Measurements from ENCODE around the gene UBE2E1. TPM values are rescaled to one million over a fixed set of nuclear protein-coding genes. Genes with fewer than 3 reads are reported as not detected.

UBE2E1 gene
- total RNA-seq, 4 donors from 2014 or later: 73.0 to 119 (median 94.6) TPM

DNA sequence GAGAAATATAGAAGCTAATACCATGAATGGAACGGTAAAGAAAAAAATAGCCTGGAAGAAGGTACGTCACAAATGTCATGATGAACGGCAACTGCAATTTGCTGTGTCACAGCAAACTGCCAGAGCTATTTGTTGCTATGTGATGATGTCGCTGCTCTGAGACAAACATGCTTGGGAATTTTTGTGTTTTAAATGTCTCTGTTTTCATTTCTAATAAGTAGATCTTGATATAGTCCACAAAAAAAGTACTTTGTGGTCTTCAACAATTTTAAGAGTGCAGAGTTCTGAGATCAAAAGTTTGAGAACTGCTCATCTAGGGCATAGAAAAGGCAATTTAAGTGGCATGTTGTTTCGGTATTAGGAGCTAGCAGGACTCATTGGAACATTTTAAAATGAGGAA lies 135.0 kb downstream of the UBE2E1 start:
- 87% methylated on average over 5 of the region's 5 CpGs for WGBS
- Histone ChIP-seq H3K27me3 (no peaks in the 10 kb centered on the region), H3K4me3 (no peak overlapping the region), H3K36me3 (no peaks in the 10 kb centered on the region), H3K4me1 (peaks cover 8% of the 10 kb centered on the region), H3K9me3 (no peaks in the 10 kb centered on the region), H3K27ac (no peak overlapping the region)
- no peak for TF ChIP-seq POLR2A (IDR thresholded peaks at IDR 0.05)
- TF ChIP-seq, protein P1, sequence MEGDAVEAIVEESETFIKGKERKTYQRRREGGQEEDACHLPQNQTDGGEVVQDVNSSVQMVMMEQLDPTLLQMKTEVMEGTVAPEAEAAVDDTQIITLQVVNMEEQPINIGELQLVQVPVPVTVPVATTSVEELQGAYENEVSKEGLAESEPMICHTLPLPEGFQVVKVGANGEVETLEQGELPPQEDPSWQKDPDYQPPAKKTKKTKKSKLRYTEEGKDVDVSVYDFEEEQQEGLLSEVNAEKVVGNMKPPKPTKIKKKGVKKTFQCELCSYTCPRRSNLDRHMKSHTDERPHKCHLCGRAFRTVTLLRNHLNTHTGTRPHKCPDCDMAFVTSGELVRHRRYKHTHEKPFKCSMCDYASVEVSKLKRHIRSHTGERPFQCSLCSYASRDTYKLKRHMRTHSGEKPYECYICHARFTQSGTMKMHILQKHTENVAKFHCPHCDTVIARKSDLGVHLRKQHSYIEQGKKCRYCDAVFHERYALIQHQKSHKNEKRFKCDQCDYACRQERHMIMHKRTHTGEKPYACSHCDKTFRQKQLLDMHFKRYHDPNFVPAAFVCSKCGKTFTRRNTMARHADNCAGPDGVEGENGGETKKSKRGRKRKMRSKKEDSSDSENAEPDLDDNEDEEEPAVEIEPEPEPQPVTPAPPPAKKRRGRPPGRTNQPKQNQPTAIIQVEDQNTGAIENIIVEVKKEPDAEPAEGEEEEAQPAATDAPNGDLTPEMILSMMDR (IDR thresholded peaks at IDR 0.05): no peak
- TF ChIP-seq POLR2AphosphoS5 (IDR thresholded peaks at IDR 0.05): no peak
- TF ChIP-seq EP300 (IDR thresholded peaks at IDR 0.05): no peak
- DNase-seq (ENCODE audit: low spot score in 2 of 2): no peak

Other genes with a start within 250 kb of the UBE2E1 start
- gene NKIRAS1, start 111.0 kb downstream of the UBE2E1 start, total RNA-seq: 1 to 10 TPM; 6.7 to 9.5 (median 9.0) TPM
- gene RPL15, start 111.2 kb downstream of the UBE2E1 start, total RNA-seq: 1,000 to 10,000 TPM; 1,650 to 2,624 (median 2,399) TPM
- 10 to 100 TPM; 24.4 to 44.1 (median 39.1) TPM for gene NR1D2, start 139.3 kb downstream of the UBE2E1 start, total RNA-seq

Data from suprapubic skin (tissue), 4 donors.